Stimulated activated CD4-positive, alpha-beta T cell treated with anti-CD3 and anti-CD28 coated beads, Interleukin-1b, Interleukin-23, amount 100 ng/mL, for 48 hours (primary cell): ENCODE data around the gene CUTC.
"Not testable (repeated sequence)": the region's sequence is repeated elsewhere in the genome, so short reads cannot be mapped to it uniquely, and the experiment has no call there.

Experiments used
- DNase-seq: peaks from one replicate; pipeline ENCODE4 v3.0.0-alpha.2; 2020

The CUTC gene, protein sequence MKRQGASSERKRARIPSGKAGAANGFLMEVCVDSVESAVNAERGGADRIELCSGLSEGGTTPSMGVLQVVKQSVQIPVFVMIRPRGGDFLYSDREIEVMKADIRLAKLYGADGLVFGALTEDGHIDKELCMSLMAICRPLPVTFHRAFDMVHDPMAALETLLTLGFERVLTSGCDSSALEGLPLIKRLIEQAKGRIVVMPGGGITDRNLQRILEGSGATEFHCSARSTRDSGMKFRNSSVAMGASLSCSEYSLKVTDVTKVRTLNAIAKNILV

DNA sequence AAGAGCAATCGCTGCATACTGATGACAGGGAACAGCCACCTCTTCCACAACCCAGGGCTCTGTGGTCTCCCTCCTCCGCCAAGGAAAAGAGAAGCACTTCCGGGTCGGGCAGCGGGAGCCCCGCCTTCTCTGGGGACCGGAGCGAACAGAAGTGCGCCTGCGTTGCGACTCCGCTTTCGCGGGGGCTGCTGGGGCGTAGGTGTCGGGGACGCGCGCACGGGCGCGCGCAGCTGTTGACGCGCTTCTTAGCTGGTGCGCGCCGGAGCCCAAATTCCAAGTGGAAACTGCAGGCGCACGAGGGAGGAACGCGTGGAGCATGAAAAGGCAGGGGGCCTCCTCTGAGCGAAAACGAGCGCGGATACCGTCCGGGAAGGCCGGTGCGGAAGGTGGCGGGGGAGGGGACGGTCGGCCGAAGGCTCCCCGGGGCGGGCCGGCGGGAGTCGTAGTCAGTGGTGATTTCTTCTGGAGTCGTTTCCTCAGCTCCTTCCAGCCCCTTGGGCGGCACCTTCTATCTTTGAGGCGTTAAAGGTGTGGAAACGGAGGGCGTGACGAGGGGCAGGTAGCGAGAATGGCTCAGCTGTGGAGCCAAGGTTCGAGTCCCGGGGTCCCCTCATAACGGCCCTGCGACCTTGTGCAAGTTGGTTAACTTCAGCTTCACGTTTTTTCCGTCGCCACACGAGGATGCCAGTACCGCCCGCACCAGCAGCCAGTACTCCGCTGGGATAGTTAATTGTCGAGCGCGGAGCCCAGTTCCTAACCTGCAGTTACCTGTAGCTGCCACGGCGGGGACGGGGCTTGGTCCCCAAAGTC is at the start of gene CUTC, which contains the start of gene COX15:
TSS of gene CUTC (plus strand) at position 202 of the 810 bp plus-strand sequence. CDS start at position 317, 115 bp downstream.
TSS of gene COX15 (minus strand) at position 95 of the 810 bp plus-strand sequence. CDS start at position 17, 78 bp downstream.
- DNase-seq, result peak; percentile 96

DNA sequence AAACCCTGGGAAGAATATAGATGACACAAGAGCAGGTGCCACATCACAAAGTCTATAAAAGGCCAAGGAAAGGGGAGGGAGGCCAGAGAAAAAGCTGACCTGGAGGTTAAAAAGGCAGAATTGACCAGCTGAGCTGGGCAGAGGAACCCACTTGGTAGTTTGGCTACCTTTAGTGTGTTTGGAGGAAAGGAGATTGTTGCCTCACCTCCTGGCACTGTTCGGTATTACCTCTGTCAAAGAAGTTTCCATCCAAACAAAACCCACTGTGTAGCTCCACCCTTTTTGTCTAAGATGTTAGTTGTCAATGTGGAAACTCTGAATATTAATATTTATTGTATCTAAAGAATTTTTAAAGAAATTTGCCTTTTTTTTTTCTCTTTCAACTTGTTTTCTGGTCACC is 49.3 kb upstream of the CUTC start:
- no peak for DNase-seq

DNA sequence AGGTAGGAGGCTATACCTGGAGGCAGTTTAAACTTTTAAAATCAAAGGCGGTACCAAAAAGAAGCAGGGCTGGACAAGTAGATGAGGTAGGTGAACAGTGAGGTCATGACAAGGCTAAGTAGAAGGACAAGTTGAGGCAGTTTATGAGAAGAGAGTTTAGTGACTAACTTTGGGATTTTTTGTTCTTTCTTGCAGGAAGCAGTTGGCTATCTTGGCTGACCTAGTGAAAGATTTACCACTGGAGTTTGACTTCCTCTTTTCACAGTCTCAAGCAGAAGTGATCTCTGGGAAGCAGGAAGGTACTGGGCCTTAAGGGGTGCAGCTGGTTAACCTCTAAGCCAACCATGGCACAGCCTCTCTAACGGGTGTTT is 46.5 kb upstream of the CUTC start:
- DNase-seq, result no peak

DNA sequence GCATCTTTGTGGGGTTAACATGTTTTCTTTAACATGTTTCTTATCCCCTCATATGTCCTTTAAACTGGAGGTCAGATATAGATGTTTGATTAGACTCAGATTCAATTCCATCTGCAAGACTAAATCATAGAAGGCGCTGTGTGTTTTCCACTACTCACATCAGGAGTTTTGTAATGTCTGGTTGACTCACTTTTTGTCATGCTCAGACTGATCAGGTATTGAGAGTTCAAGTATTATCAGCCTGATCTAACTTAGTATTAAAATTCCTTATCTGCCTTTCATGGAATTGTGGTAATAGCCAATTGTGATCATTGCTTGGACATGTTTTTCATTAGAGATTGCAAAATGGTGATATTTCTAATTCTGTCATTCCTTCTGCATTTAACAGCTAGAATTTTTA is 42.6 kb upstream of the CUTC start:
- no peak for DNase-seq

DNA sequence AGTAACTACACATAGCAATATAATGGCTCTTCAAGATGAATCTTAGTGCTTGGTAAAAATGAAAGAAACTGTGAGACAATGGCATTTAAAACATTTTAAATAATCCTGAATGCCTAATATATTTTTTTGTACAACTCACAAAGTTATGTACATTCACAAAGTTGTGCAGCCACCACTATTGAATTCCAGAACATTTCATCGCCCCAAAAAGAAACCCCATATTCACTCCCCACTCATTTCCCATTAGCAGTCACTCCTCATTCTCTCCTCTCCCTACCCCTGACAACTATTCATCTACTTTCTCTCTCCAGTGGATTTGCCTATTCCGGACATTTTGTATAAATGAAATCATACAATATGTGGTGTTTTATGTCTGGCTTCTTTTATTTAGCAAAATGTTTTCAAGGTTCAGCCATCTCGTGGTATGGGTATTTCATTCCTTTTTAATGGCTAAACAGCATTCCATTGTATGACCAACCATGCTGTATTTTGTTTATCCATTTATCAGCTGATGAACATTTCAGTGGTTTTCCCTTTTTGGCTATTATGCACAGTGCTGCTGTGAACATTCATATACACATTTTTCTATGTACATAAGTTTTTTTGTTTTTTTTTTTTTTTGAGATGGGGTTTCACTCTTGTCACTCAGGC is 38.0 kb upstream of the CUTC start:
- no peak for DNase-seq

DNA sequence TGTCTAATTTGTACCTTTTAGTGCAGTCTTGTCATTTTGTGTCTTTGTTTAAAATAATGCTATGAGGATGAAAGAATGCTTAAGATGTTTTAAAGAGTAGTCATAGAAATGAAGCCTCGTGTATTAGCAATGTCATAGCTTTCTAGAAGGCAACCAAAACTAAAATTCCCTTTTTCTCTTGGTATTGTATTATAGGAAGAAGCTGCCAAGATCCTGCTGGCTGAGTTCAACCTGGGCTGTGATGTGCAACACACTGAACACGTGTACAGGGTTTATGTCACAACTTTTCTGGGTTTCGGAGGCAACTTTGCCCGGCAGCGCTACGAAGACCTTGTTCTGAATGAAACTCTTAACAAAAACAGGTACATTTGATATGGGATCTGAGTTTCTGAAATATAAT is 36.3 kb upstream of the CUTC start:
- DNase-seq, result no peak

DNA sequence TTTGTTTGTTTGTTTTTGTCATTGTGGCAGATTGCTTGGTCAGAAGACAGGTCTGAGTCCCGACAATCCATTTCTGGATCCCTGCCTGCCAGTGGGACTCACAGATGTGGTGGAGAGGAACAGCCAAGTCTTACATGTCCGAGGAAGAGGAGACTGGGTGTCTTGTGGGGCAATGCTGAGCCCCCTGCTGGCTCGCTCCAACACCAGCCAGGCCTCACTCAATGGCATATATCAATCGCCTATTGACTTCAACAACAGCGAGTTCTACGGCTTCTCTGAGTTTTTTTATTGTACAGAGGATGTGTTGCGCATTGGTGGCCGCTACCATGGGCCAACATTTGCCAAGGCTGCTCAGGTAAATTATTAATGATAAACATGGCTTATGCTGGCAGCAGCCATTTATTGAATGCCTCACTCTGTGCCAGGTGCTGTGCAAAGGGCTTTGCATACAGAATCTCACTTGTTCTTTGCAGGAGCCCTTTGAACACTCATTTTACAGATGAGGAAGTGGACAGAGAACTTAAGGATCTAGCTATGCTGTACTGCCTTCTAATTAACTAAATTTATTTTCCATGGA is 33.4 kb upstream of the CUTC start:
- DNase-seq, result no peak

DNA sequence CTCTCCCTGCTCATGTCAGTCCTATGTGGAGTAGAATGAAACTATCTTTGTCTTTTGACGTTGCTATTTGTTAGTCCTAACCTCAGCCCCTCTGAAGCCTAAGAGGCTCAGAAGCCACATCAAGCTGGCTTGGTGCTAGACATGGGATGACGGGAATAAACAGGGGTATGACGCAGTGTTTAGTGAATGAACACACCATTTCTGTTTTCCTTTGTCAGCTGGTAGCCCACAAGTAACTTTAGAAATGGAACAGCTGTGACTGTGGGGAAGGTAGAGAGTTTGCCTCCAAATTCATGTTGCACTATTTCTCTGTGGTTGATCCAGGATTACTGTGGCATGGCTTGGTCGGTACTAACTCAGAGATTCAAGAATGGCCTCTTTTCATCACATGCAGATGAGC is 31.4 kb upstream of the CUTC start:
- DNase-seq, result no peak

DNA sequence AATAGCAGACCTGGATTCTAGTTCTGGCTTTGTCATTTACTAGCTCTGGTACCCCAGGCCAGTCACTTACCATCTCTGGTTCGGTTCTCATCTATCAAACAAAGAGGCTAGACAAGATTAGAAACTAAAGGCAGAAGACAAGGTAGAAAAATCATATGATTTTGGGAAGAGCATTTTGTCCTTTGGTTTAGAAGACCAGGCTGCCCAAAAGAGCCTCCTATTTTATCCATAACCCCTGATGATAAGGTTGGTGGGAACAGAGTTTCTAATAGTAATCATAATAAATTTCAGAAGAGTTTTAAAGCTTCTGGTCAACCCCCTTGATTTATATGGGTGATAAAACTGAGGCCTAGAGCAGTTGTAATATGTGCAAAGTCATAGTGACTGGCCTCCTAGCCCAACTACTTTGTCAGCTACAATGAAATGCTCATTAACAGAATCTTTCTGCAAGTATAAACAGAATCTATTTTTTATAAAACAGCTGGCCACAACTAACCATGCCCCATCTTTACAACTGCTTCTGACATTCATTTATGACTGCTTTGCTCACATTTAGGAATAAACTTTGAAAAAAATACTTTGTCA is 23.5 kb upstream of the CUTC start:
- DNase-seq, result no peak

DNA sequence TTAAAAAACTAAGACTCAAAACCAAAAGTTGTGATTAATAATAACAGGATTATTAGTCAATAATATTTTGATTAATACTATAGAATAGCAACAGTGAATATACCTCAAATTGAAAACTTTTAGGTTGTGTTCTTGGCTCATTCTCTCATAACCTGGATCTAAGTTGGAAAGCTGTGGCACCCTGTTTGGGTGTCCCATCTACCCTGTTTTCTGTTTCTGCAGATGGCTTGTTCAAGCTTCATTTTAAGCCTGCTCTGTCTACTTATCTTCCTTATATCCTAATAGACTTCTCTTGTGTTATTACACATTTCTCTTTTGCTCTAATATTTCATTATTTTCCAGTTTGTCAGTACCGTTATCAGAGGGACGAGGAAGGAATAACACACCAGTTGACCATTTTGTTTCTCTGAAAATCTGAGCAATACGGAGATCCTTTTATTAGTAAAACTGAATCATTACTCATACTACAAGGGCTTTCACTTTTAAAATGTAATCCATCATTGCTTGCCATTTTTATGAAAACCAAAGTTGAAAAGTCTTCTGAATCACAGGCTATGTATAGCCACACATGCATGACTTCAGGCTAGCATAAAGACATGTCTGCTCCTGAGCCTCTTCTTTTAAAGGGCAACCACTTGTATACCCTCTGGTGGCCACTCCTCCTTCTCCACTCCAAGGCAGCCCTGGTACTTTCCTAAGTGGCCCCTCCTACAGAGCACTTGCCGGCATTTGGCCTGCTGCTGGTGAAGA is 22.4 kb upstream of the CUTC start:
- DNase-seq, result peak; percentile 11

DNA sequence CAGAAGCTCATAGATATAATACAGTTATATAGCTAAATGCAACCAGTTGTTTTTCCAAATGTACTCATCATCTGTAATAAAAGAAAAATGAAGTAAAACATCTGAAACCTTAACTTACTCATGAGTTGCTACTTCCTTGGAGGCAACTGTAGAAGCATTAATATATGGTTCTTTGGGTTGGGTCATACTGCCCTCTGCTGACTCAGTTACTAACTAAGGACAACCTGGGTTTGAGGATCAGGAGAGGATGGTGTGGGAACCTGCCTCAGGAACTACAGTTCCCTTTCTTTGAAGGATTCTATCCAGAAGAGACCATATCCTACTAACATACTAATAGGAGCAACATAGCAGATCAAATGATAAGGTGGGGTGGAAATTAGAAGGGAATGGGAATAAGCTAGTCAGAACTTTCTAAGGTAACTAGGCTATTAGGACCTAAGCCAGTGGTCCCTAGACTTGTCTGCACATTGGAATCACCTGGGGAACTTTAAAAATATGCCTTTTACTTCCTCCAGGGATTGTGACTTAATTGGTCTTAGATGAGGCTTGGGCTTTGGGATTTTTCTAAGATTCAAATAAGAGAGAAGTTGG is 20.8 kb upstream of the CUTC start:
- no peak for DNase-seq

DNA sequence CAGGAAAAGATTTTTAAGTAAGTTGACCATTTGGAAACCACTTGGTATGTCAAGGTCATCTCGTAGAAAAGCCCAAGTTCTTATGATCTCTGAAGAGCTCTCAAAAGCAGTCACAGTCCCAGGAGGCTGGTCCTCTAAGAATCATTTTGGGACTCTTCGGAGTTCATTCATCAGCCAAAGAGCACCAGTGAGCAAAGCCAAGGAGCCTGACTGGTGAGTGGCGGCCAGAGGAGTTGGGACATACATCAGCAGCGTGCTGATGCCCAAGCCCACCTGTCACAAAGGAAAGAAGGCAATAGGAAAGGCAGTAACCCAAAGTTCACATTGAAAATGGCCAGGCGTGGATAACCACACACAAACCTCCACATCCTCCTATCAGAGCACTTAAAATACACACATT is 17.6 kb upstream of the CUTC start:
- DNase-seq, result no peak

DNA sequence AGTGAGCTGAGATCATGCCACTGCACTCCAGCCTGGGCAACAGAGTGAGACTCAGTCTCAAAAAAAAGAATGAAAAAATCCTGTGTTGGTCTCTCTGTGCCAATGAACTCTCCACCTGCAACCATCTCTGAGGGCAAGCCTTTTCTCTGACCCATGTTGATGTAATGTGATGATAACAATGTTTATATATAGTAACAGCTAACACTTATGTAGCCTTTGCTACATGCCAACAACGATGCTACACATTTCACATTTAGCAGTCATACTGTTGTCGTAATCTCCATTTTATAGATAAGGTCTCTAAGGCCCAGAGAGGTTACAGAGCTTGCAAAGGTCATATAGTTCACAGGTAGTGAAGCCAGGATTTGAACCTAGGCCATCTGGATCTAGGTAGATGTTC is 11.6 kb upstream of the CUTC start:
- DNase-seq, result no peak

DNA sequence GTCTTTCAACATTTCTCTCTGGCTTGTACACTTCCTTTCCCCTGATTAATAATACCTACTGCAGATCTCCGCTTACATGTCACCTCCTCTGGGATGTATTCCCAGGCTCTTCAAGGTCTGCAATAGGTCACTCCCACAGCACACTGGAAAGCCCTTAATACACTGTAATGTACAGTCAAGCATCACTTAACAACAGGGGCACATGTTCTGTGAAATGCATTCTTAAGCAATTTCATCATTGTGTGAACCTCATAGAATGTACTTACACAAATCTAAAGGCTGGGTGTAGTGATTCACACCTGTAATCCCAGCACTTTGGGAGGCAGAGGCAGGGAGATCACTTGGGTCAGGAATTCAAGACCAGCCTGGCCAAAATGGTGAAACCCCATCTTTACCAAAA is 2.0 kb upstream of the CUTC start:
- DNase-seq, result no peak

DNA sequence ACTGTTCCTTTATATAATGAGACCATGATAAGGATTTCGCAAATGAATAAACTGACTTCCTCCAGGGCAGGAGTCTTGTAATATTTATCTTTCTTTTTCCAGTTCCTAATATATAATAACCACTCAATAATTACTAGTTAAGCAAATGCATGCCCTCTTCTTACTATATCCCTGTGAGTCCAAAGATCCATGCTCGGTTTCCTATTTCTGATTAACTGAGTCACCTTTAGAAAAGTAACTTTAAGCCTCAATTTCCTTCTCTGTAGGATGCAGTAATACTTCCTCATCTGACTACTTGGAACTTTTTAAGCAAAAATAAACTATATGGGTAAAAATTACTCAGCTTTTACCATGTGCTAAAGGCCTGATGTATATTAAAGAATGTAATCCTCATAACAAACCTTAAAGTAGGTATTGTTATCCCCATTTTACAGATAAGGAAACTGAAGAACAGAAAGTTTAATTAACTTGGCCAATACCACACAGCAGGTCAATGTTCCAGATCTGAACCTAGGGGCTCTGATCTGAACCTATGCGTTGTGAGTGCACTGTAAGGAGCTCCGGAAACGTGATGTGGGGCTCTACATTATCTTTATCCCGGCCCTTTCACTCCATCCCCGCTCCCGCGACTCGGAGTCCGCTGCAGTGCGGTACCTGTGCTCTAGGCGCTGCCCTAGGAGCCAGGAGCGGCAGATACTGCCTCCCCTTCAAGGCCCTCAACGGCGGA is 565 bp upstream of the CUTC start:
- no peak for DNase-seq

DNA sequence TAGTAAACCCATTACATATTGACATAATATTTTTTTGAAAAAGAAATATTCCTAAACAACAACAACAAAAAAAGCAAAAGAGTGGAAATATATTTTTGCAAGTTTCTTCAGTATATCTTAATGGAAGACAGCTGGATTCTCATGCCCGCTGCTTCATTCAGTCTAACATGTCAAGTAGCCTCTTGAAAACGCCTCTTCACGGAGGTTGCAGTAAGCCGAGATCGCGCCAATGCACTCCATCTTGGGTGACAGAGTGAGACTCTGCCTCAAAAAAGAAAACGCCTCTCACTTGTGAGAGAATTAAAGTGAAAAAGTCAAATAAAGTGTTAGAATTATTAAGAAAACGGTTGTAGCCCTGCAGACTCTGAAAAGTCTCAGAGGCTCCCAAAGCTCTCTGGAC is 1.3 kb downstream of the CUTC start:
- DNase-seq, result no peak

DNA sequence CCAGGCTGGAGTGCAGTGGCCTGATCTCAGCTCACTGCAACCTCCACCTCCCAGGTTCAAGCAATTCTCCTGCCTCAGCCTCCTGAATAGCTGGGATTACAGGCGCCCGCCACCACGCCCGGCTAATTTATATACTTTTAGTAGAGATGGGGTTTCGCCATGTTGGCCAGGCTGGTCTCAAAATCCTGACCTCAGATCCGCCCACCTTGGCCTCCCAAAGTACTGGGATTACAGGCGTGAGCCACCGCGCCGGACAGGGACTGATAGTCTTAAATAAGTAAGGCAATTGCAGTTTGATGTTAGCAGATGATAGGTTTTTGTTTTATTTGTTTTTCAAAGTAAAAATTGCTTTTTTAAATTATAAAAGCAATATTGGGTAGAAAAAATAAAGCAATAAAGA is 2.1 kb downstream of the CUTC start:
- not testable (repeated sequence) for DNase-seq

DNA sequence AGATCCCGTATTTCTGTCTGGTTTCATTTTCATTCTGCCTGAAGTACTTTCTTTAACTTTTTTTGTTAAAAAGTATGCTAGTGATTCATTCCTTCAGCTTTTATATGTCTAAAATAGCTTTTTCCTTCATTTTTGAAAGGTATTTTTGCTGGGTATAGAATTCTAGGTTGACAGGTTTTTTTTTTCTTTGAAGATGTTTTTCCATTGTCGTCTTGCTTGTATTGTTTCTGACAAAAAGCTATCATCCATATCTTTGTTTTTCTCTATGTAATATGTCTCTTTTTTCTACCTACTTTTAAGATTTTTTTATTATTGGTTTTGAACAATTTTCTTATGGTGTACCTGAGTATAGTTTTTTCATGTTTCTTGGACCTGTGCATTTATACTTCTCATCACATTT is 8.2 kb downstream of the CUTC start:
- DNase-seq, result no peak

DNA sequence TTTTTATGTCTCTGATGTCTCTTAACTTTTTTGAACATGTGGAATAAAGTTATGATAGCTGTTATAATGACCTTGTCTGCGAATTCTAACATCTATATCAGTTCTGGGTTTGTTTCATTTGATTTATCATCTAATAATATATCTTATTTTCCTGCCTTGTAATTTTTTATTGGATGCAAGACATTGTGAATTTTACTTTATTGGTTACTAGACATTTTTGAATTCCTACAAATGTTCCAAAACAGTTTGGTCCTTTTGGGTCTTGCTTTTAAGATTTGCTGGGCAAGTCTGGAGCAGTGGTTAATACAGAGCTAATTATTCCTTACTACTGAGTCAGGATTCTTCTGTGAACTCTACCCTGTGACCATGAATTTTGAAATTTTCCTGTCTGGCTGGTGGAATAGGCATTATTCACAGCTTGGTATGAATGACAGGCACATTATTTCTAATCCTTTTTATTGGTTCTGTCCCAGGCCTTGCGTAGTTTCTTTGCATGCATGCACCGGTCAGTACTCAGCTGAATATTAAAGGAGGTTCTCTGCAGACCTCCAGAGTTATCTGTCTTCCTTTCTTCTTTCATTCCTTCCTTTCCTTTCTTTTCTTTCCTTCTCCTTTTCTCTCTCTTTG is 9.0 kb downstream of the CUTC start:
- no peak for DNase-seq

DNA sequence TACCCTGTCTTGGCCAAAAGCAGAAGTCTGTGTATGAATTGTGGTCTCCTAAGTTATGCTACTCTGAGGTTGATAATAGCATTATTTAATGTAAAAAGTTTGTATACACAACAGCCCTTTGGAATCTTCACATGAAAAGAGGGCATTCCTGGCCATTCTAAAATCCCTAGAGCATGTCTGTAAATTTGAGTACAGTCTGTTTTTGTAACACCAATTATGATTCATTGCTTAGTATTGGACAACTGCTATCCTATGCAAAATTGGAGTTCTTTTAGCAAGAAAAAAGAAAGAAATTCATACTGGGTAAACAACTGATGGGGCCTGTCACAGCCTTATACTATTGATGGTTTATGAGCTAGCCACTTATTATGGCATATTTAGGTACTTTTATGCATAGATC is 10.2 kb downstream of the CUTC start:
- DNase-seq, result no peak

DNA sequence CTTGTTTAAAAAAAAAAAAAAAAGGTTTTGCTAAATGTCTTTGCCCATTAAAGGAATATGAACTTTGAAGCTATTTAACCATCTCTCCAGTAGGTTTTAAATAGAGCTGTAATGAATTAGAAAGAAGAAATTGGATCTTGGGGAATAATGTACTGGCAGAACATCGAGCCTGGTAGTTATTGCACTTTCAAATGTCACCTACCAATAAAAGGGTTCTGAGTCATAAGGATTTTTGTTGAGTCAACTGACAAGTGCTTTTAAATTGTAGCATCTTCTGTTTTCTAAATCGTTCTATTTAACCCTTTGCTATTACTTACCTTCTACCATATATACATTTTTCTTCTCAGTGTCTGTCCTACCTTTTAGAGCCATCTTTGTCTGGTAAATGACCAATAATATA is 10.7 kb downstream of the CUTC start:
- no peak for DNase-seq
